Dendritic cell treated with granulocyte-macrophage colony-stimulating factor and Interleukin-4, amounts not matched to agents 40 ng/mL and 50 ng/mL, for 4 days (primary cell): ENCODE measurements around the gene SMAD1.

ENCODE experiments used
- H3K27ac Mint-ChIP-seq: one replicate; pipeline ENCODE4 v1.8.0; 2022; ENCODE audit warnings: mild to moderate bottlenecking, mixed read lengths
- H3K27me3 Mint-ChIP-seq: one replicate; pipeline ENCODE4 v1.8.0; 2022; ENCODE audit warnings: mild to moderate bottlenecking, mixed read lengths
- H3K36me3 Mint-ChIP-seq: one replicate; pipeline ENCODE4 v1.8.0; 2022; ENCODE audit warnings: low read depth, mixed read lengths
- H3K4me1 Mint-ChIP-seq: one replicate; pipeline ENCODE4 v1.8.0; 2022; ENCODE audit warnings: low read depth, mixed read lengths
- H3K4me3 Mint-ChIP-seq: one replicate; pipeline ENCODE4 v1.8.0; 2022; ENCODE audit warnings: mild to moderate bottlenecking, moderate library complexity, mixed read lengths
- H3K9me3 Mint-ChIP-seq: one replicate; pipeline ENCODE4 v1.8.0; 2022; ENCODE audit warnings: mixed read lengths
- intact Hi-C: fragments of 100-400 bp; cut with micrococcal nuclease; formaldehyde crosslinking; loops from one replicate; pipeline ENCODE4 v1.15.0; 2022

The SMAD1 gene

DNA sequence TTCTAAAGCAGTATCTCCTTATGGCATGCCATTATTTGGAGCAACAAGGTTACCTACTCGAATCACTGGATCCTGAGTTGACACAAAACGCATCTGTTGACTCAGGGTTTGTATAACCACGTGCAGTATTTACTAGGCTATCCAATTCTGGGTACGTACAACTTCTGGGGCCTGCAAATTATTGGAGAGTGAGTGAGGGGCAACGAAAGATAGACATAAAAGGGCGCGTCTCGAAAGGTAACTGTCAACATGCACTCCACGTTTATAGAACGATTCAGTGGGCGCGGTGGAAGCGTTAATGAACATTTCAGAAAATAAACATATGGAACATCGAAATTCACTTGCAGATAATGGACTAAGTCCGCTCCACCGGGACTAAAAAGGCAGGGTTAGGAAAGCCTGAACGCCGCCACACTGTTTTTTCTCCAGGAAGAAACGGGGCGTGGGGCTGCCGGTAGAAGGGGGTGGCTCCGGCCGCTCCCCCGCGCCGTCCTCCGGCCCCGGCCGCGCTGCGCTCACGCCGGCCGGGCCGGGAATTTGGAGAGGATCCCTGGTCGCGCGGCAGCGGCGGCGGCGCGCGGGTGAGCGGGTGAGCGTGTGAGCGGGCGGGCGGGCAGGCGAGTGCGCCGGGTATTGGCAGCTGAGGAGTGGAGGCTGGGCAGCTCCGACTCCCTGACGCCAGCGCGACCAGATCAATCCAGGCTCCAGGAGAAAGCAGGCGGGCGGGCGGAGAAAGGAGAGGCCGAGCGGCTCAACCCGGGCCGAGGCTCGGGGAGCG is at the start of gene SMAD1:
Gene SMAD1 (plus strand): TSS at position 690 of the 778 bp plus-strand sequence. CDS start 32,761 bp downstream, outside the sequence.
- H3K27ac Mint-ChIP-seq: no peak within 1 kb of the TSS
- intact Hi-C loops: loop anchor here (5.0 to 10.0 kb wide), 4 partner anchors 73 to 377 kb away; partner anchors contain the start of gene OTUD4

DNA sequence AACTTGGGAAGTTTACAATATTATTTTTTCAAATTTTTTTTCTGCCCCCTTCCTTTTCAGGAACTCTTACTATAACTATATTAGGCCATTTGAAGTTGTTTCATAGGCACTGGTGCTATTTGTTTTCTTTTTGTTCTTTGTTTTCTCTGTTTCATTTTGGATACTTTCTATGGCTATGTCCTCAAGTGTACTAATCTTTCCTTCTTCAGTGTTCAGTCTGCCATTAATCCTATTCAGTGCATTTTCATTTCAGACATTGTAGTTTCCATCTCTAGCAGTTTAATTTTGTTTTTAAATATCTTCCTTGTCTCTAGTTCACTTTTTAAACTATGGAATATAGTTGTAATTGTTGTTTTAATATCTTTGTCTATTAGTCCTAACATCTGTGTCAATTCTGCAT is 48.0 kb upstream of the SMAD1 start:
- H3K4me1 Mint-ChIP-seq: no peaks in the 10 kb centered on the region
- intact Hi-C loops: no loop called here
- H3K9me3 Mint-ChIP-seq: peaks cover 25% of the 10 kb centered on the region
- H3K4me3 Mint-ChIP-seq: no peak overlapping the region
- H3K27me3 Mint-ChIP-seq: no peaks in the 10 kb centered on the region
- H3K36me3 Mint-ChIP-seq: no peaks in the 10 kb centered on the region
- H3K27ac Mint-ChIP-seq: no peak overlapping the region

More for the DNA sequence above, at the start of gene SMAD1:
- no peaks in the 10 kb centered on the region for H3K27me3 Mint-ChIP-seq
- no peaks in the 10 kb centered on the region for H3K9me3 Mint-ChIP-seq
- no peaks in the 10 kb centered on the region for H3K36me3 Mint-ChIP-seq
- H3K4me3 Mint-ChIP-seq: no peak within 1 kb of the TSS
- peaks cover 20% of the 10 kb centered on the region for H3K4me1 Mint-ChIP-seq

DNA sequence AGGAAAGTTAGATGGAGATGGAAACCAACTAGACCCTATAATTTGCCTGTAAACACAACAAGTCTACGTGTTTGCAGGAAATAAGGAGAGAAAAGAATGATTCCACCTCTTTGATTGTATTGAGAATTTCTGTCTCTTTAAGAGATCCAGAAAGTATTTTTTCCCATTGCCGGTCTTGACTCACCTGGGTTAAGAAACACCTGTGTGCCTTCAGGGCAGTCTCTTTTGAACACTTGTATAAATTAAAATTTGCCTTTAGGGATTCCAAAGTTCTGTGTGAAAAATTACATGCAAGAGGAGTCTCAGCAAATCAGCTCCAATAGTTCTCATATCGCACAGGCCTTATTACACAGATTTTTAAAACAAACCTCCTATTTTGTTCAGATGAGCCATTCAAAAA is 46.0 kb upstream of the SMAD1 start:
- Mint-ChIP-seq H3K9me3 (peaks cover 25% of the 10 kb centered on the region), H3K27ac (no peak overlapping the region), H3K4me3 (no peak overlapping the region), H3K4me1 (no peaks in the 10 kb centered on the region), H3K36me3 (no peaks in the 10 kb centered on the region), H3K27me3 (no peaks in the 10 kb centered on the region)
- intact Hi-C loops: no loop called here

DNA sequence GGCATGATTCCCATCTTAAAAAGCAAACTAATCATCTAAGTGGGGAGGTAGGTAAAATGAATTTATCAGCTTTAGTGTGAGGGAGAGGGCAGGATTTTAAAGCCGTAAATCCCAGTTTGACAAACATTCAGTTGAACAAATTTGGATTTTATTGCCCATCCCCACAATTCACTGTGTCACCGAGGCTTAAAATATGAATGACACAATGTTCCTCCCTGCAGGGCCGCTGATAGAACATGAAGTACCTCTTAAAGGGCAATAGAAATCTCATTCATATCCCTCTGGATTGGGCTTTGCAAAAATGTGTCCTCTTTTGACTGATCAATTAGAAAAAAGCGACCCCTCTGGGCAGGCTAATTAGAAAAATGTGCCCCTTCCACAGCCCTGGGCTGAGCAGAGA is 45.5 kb upstream of the SMAD1 start:
- no peak overlapping the region for H3K27ac Mint-ChIP-seq
- no peaks in the 10 kb centered on the region for H3K27me3 Mint-ChIP-seq
- H3K4me1 Mint-ChIP-seq: no peaks in the 10 kb centered on the region
- H3K36me3 Mint-ChIP-seq: no peaks in the 10 kb centered on the region
- intact Hi-C loops: no loop called here
- H3K4me3 Mint-ChIP-seq: no peak overlapping the region
- peaks cover 25% of the 10 kb centered on the region for H3K9me3 Mint-ChIP-seq

DNA sequence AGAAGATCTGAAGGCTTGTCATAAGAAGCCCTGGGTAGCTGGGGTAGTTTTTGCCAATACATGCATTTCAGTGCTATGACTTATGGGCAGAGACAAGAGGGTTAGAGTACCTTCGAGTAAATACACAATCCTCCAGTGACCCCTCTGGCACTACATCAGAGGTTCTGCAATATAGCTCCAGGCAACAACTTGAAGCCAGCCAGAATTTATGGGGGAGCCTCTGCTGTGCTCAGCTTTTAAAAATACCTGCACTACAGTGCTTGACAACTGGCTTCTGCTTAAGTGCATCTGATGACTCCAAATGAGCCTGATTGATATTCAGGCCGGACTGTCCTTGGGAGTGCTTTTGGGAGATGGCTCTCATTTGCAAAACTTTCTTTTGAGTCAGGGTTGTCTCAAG is 44.9 kb upstream of the SMAD1 start:
- intact Hi-C loops: no loop called here

DNA sequence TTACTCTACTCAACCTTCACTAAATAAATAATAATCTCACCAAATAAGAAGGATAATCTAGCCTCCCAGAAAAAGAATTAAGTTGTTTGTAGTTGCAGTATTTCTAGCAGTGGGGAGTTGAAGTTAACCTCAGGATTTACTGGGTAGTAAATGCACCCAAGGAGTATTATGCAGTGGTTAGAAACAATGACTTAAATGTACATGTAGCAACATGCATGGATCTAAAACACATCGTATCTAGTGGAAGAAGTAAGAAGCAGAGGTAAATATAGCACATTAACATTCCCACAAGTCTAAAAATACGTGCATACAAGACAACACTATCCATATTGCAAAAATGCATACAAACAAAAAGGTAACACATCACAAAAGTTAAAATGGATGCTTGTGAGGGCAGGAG is 44.2 kb upstream of the SMAD1 start:
- intact Hi-C loops: no loop called here
- H3K4me1 Mint-ChIP-seq: no peaks in the 10 kb centered on the region
- peaks cover 25% of the 10 kb centered on the region for H3K9me3 Mint-ChIP-seq
- no peak overlapping the region for H3K27ac Mint-ChIP-seq
- H3K4me3 Mint-ChIP-seq: no peak overlapping the region
- no peaks in the 10 kb centered on the region for H3K36me3 Mint-ChIP-seq
- no peaks in the 10 kb centered on the region for H3K27me3 Mint-ChIP-seq

More for the DNA sequence above, 44.9 kb upstream of the SMAD1 start:
- peaks cover 25% of the 10 kb centered on the region for H3K9me3 Mint-ChIP-seq
- H3K27me3 Mint-ChIP-seq: no peaks in the 10 kb centered on the region
- H3K36me3 Mint-ChIP-seq: no peaks in the 10 kb centered on the region
- H3K27ac Mint-ChIP-seq: no peak overlapping the region
- no peaks in the 10 kb centered on the region for H3K4me1 Mint-ChIP-seq
- H3K4me3 Mint-ChIP-seq: no peak overlapping the region

DNA sequence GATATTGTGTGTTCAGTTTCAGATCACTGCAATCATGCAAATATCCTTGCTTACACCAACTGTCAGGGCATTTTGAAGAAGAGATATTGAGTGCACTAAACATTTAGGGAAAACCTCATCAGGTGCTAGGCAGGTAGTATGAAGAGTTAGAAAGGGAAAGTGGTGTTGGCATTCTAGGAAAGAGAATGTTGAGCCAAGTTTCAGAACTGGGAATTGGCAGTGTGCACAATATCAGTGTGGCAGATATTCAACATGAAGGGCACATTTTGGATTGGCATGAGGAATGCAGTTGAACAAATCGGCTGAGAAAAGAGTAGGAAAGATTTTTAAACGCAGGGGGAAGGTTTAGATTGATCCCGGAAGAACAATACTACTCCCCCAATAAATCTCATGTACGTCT is 43.4 kb upstream of the SMAD1 start:
- Mint-ChIP-seq H3K27me3 (no peaks in the 10 kb centered on the region), H3K4me1 (no peaks in the 10 kb centered on the region), H3K4me3 (no peak overlapping the region), H3K27ac (no peak overlapping the region), H3K36me3 (no peaks in the 10 kb centered on the region), H3K9me3 (peaks cover 24% of the 10 kb centered on the region)
- intact Hi-C loops: no loop called here

DNA sequence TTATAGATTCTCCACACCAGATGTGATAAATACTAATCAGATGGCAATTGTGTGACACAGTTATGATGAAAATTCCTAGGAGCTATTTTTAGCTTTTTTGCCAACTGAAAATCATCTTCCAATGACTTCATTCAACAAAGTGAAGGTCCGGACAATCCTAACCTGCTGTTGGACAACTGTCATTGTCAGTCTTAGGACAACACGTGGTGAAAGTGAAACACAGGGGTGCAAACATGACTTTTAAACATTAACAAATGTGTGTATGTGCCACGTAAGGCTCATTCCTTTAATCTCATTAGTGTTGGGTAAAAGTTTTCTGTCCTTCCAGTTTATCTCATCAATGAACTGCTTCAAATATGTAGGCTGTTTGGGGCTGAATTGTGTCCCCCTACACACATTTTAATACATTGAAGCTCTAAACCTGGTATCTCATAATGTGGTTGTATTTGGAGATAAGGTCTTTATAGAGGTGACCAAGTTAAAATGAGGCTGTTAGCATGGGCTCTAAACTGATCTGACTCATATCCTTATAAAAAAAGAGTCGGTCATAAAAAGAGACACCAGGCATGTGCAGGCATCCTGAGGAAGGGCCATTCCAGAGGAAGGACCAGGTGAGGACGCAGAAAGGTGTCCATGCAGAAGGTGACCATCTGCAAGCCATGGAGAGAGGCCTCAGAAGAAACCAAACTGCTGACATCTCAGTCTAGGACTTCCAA is 41.2 kb upstream of the SMAD1 start:
- Mint-ChIP-seq H3K36me3 (no peaks in the 10 kb centered on the region), H3K4me1 (no peaks in the 10 kb centered on the region)

DNA sequence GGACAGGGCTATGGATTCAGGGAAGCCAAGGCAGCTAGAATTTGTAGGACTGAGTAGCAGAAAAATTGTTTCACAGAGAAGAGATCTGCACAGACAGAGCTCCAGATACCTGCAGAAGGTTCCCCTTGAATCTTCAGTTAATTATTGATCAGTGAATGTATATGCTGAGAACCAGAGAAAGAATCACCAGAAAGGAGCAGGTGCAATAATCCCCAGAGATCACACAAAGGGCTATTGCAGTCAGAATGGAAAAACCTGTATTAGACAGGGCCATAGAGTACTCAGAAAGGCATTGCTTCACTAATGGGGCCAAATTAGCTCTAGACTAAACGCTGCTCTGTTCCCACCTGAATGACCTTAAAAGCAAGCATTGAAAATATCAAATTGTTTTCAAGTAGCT is 35.5 kb upstream of the SMAD1 start:
- Mint-ChIP-seq H3K36me3 (no peaks in the 10 kb centered on the region), H3K9me3 (no peaks in the 10 kb centered on the region), H3K27ac (no peak overlapping the region), H3K27me3 (peaks cover 1% of the 10 kb centered on the region), H3K4me3 (no peak overlapping the region), H3K4me1 (peaks cover 9% of the 10 kb centered on the region)
- intact Hi-C loops: no loop called here

More for the DNA sequence above, 41.2 kb upstream of the SMAD1 start:
- peaks cover 1% of the 10 kb centered on the region for H3K27me3 Mint-ChIP-seq
- intact Hi-C loops: no loop called here
- no peak overlapping the region for H3K4me3 Mint-ChIP-seq
- H3K27ac Mint-ChIP-seq: no peak overlapping the region
- peaks cover 9% of the 10 kb centered on the region for H3K9me3 Mint-ChIP-seq

DNA sequence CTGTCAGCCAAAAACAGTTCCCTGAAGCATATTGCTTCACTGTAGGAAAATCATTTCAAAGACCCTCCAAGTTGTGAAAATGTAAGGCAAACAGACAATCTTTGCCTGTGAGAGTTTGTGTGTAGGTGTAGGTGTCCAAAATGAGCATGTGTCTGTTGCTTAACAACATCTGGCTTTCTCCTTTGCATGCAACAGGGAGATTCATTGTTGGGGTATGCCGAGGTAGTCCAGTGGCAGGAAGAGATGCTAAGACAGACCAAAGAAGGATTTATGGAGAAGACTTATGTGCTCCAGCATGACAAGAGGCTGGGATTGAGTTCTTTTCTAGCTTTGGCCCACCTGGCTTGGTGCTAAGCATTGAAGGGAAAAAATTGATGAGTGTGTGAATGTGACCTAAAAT is 29.8 kb upstream of the SMAD1 start:
- intact Hi-C loops: no loop called here
- Mint-ChIP-seq H3K27me3 (no peaks in the 10 kb centered on the region), H3K4me3 (no peak overlapping the region), H3K4me1 (peaks cover 9% of the 10 kb centered on the region), H3K9me3 (peaks cover 9% of the 10 kb centered on the region), H3K27ac (no peak overlapping the region), H3K36me3 (no peaks in the 10 kb centered on the region)

DNA sequence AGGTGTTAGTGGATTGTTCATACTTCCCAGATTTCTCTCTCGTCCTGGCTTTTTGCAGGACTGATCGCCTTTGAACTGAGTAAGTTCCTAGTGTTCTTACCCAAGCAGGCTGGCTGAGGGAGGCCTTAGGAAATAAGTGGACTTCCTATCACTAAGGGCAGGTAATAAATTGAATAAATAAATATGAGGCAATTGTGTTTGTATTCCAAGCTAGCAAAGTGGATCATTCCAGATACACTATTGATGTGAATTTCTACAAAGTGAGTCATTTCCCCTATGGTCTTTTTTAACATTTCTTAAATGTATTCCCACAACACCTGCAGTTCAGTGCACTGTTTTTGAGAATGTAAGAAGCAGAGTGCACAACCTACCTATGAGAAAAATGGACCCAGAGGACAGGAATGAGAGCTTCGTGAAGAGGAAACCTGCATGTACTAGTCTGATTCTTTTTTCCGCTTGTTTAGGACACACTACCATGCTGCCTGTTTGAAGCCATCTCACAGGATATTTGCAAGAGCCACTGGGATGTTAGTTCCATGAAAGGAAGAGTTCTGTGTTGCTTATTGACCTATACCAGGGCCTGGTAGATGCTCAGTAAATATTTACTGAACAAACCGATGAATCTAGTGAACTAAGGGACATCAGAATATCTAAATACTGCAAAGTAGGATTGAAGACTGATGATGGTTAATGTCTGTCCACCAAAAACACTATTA is 29.0 kb upstream of the SMAD1 start:
- Mint-ChIP-seq H3K9me3 (peaks cover 9% of the 10 kb centered on the region), H3K27me3 (no peaks in the 10 kb centered on the region), H3K36me3 (no peaks in the 10 kb centered on the region), H3K4me3 (no peak overlapping the region), H3K4me1 (peaks cover 9% of the 10 kb centered on the region), H3K27ac (no peak overlapping the region)
- intact Hi-C loops: no loop called here

DNA sequence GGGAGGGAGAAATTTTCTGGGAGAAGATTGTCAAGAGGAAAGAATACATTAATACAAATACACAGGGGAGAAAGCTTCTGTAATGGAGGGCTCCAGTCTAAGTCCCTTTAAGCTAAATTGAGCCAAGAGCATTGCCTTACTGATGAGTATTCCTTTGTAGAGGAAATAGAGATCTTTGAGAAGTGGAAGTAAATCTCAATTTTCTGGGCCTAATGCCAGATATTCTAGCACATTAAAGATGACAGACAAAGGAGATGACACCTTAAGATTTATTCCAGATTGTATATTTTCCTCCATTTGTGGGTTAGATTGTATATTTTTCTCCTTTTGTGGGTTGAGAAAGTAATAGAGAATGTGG is 28.5 kb upstream of the SMAD1 start:
- Mint-ChIP-seq H3K4me3 (no peak overlapping the region), H3K27me3 (no peaks in the 10 kb centered on the region), H3K9me3 (peaks cover 9% of the 10 kb centered on the region), H3K4me1 (peaks cover 9% of the 10 kb centered on the region), H3K27ac (no peak overlapping the region), H3K36me3 (no peaks in the 10 kb centered on the region)
- intact Hi-C loops: no loop called here

DNA sequence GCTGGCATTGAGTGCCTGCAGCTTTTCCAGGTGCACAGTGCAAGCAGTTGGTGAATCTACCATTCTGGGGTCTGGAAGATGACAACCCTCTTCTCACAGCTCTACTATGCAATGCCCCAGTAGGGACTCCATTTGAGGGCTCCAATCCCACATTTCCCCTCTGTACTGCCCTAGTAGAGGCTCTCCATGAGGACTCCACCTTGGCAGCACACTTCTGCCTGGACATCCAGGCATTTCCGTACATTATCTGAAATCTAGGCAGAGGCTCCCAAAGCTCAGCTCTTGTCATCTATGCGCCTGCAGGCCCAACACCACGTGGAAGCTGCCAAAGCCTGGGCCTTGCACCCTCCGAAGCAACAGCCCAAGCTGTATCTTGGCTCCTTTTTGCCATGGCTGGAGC is 8.4 kb upstream of the SMAD1 start:
- Mint-ChIP-seq H3K27me3 (no peaks in the 10 kb centered on the region), H3K27ac (no peak overlapping the region), H3K4me3 (no peak overlapping the region), H3K4me1 (no peaks in the 10 kb centered on the region), H3K9me3 (peaks cover 29% of the 10 kb centered on the region), H3K36me3 (no peaks in the 10 kb centered on the region)
- intact Hi-C loops: loop anchor here (10.0 kb wide), 1 partner anchor 258 kb away; no protein-coding TSS in a partner anchor

DNA sequence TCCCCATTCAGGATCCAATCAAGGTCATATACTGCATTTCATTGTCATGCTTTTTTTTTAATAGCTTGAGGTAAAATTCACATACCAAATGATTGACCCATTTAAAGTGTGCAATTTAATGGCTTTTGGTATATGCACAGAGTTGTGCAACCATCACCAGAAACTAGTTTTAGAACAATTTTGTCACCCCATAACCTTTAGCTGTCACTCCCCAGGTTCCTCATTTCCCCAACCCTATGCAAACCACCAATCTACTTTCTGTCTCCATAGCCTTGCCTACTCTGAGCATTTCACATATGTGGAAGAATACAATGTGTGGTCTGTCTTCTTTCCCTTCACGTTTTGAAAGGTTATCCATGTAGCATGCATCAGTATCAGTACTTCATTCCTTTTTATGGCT is 1.4 kb upstream of the SMAD1 start:
- H3K4me3 Mint-ChIP-seq: no peak overlapping the region
- intact Hi-C loops: loop anchor here (5.0 to 10.0 kb wide), 4 partner anchors 75 to 375 kb away; partner anchors contain the start of gene OTUD4
- no peaks in the 10 kb centered on the region for H3K27me3 Mint-ChIP-seq
- no peak overlapping the region for H3K27ac Mint-ChIP-seq
- H3K9me3 Mint-ChIP-seq: no peaks in the 10 kb centered on the region
- no peaks in the 10 kb centered on the region for H3K36me3 Mint-ChIP-seq
- peaks cover 20% of the 10 kb centered on the region for H3K4me1 Mint-ChIP-seq
